SK-N-SH (cell line): ENCODE data around the gene MBP. TPM values are rescaled to one million over a fixed set of nuclear protein-coding genes. Genes with fewer than 3 reads are reported as not detected.

Experiments used
- CTCF ChIA-PET: fragments of 300-600, 350-600 bp; formaldehyde crosslinking; extraction: SDS; loops from one replicate; lab custom pipeline; 2021; lab: Yijun Ruan, JAX
- POLR2A ChIA-PET: fragments of 350-600 bp; sonication (Branson Sonifier 250); formaldehyde crosslinking; extraction: SDS; loops from one replicate; lab custom pipeline; 2020; ENCODE audit warnings: antibody characterized with exemption, inconsistent platforms; lab: Yijun Ruan, JAX
- DNase-seq: peaks from one replicate; pipeline ENCODE4 v3.0.0; 2012
- H2AFZ ChIP-seq: fragments of 200-600 bp; sonication (generic); 2 replicates; pipeline ENCODE4 v1.8.1; 2016; ENCODE audit warnings: antibody characterized with exemption, mild to moderate bottlenecking, low read depth
- H3F3A ChIP-seq: fragments of 200-600 bp; sonication (generic); replicated peaks from 2 replicates; pipeline ENCODE3; 2016; ENCODE audit warnings: antibody characterized with exemption, mild to moderate bottlenecking; ENCODE audit not compliant: insufficient read depth
- H3K27ac ChIP-seq, 2 experiments: fragments of 200-500 bp in 1 of 2; fragments of 200-600 bp in 1 of 2; sonication (Bioruptor generic) in 1 of 2; sonication (generic), shearing (Covaris generic) in 1 of 2; 2 replicates each; pipeline versions ENCODE4 v1.5.1 to v1.6.1; 2014 to 2016; ENCODE audit warnings: low read depth in 2 of 2, inconsistent platforms in 1 of 2, low read length in 1 of 2, mild to moderate bottlenecking in 1 of 2, mixed read lengths in 1 of 2
- H3K27me3 ChIP-seq: fragments of 200-600 bp; sonication (generic), shearing (Covaris generic); 2 replicates; pipeline ENCODE4 v1.6.1; 2016; ENCODE audit warnings: mixed run types; ENCODE audit not compliant: insufficient read depth
- H3K36me3 ChIP-seq, 2 experiments: fragments of 200-500 bp in 1 of 2; fragments of 200-600 bp in 1 of 2; sonication (Bioruptor generic) in 1 of 2; sonication (generic) in 1 of 2; replicated peaks in 1 of 2; 2 replicates each; pipeline versions ENCODE3 to v1.5.1; 2014 to 2016; ENCODE audit warnings: low read length in 1 of 2, mild to moderate bottlenecking in 1 of 2; ENCODE audit not compliant: insufficient read depth in 2 of 2, control insufficient read depth in 1 of 2
- H3K4me1 ChIP-seq, 2 experiments: fragments of 200-500 bp in 1 of 2; fragments of 200-600 bp in 1 of 2; sonication (Bioruptor generic) in 1 of 2; sonication (generic), shearing (Covaris generic) in 1 of 2; 2 replicates each; pipeline versions ENCODE4 v1.5.1 to v1.6.1; 2014 to 2016; ENCODE audit warnings: low read depth in 1 of 2, low read length in 1 of 2, mixed run types in 1 of 2; ENCODE audit not compliant: insufficient read depth in 2 of 2, control insufficient read depth in 1 of 2
- H3K4me2 ChIP-seq: fragments of 200-600 bp; sonication (generic), shearing (Covaris generic); 2 replicates; pipeline ENCODE4 v1.6.1; 2017; ENCODE audit warnings: mixed run types
- H3K4me3 ChIP-seq, 2 experiments: fragments of 200-500 bp in 1 of 2; fragments of 200-600 bp in 1 of 2; sonication (Bioruptor generic) in 1 of 2; sonication (generic), shearing (Covaris generic) in 1 of 2; 2 replicates each; pipeline versions ENCODE4 v1.5.1 to v1.8.1; 2014 to 2016; ENCODE audit warnings: low read depth in 2 of 2, inconsistent platforms in 1 of 2, low read length in 1 of 2, mild to moderate bottlenecking in 1 of 2, mixed read lengths in 1 of 2, moderate library complexity in 1 of 2
- H3K79me2 ChIP-seq: fragments of 200-600 bp; sonication (generic); 2 replicates; pipeline ENCODE4 v1.8.1; 2017; ENCODE audit warnings: mild to moderate bottlenecking; ENCODE audit not compliant: insufficient read depth
- H3K9ac ChIP-seq: fragments of 200-600 bp; sonication (generic); 2 replicates; pipeline ENCODE4 v1.6.1; 2017; ENCODE audit warnings: mixed run types
- H3K9me2 ChIP-seq: fragments of 200-600 bp; sonication (generic); 2 replicates; pipeline ENCODE4 v1.6.1; 2017; ENCODE audit warnings: mixed run types
- H3K9me3 ChIP-seq: fragments of 200-600 bp; sonication (generic); 2 replicates; pipeline ENCODE4 v1.6.1; 2017; ENCODE audit warnings: mixed run types, mild to moderate bottlenecking, moderate library complexity
- H4K20me1 ChIP-seq: fragments of 200-600 bp; sonication (generic); 2 replicates; pipeline ENCODE4 v1.6.1; 2017; ENCODE audit warnings: mild to moderate bottlenecking, mixed run types; ENCODE audit not compliant: insufficient read depth
- CTCF ChIP-seq: fragments of 200-600 bp; sonication (generic); IDR thresholded peaks from 2 replicates; pipeline ENCODE4 v1.6.1; 2017; ENCODE audit warnings: antibody characterized with exemption, mild to moderate bottlenecking, moderate library complexity
- EZH2phosphoT487 ChIP-seq: fragments of 200-600 bp; sonication (generic); IDR thresholded peaks from 2 replicates; pipeline ENCODE4 v1.6.1; 2017; ENCODE audit warnings: low read depth, mixed run types, mild to moderate bottlenecking, antibody characterized with exemption, moderate library complexity, borderline replicate concordance
- FOXJ3 ChIP-seq: sonication (generic); formaldehyde crosslinking; IDR thresholded peaks from 2 replicates; pipeline ENCODE4 v1.5.1; 2020; ENCODE audit warnings: mild to moderate bottlenecking, missing genetic modification reagents
- GABPA ChIP-seq: IDR thresholded peaks from 2 replicates; pipeline ENCODE4 v1.4.0; 2012; ENCODE audit warnings: low read depth, mild to moderate bottlenecking
- IRF3 ChIP-seq: fragments of 150-350 bp; IDR thresholded peaks from 2 replicates; pipeline ENCODE4 v1.6.1; 2016; ENCODE audit warnings: mild to moderate bottlenecking, low read depth, low read length
- MEF2A ChIP-seq: IDR thresholded peaks from 2 replicates; pipeline ENCODE4 v1.4.0; 2012; ENCODE audit warnings: low read depth, borderline replicate concordance
- MXI1 ChIP-seq: IDR thresholded peaks from 2 replicates; pipeline ENCODE4 v1.6.1; 2012; ENCODE audit warnings: mild to moderate bottlenecking, low read depth, low read length, improper control_type of control experiment
- NFIC ChIP-seq: IDR thresholded peaks from 2 replicates; pipeline ENCODE4 v1.4.0; 2012; ENCODE audit warnings: borderline replicate concordance
- POLR2AphosphoS5 ChIP-seq: IDR thresholded peaks from 2 replicates; pipeline ENCODE4 v1.6.1; 2012; ENCODE audit warnings: low read depth, low read length
- RAD21 ChIP-seq: IDR thresholded peaks from 2 replicates; pipeline ENCODE4 v1.6.1; 2012; ENCODE audit warnings: mild to moderate bottlenecking, low read length
- RCOR1 ChIP-seq: fragments of 150-350 bp; IDR thresholded peaks from 2 replicates; pipeline ENCODE4 v1.6.1; 2017; ENCODE audit warnings: antibody characterized with exemption, low read length
- REST ChIP-seq: IDR thresholded peaks from 2 replicates; pipeline ENCODE4 v1.6.1; 2012; ENCODE audit warnings: mild to moderate bottlenecking, low read depth, low read length, moderate library complexity
- RXRA ChIP-seq: IDR thresholded peaks from 2 replicates; pipeline ENCODE4 v1.4.0; 2012; ENCODE audit warnings: low read depth, mild to moderate bottlenecking, borderline replicate concordance
- SIN3A ChIP-seq: IDR thresholded peaks from 2 replicates; pipeline ENCODE4 v1.6.1; 2012; ENCODE audit warnings: low read depth, mild to moderate bottlenecking, low read length, moderate library complexity, borderline replicate concordance
- TAF1 ChIP-seq: IDR thresholded peaks from 2 replicates; pipeline ENCODE4 v1.6.1; 2012; ENCODE audit warnings: low read depth, mild to moderate bottlenecking, low read length, moderate library complexity, borderline replicate concordance
- TCF12 ChIP-seq: IDR thresholded peaks from 2 replicates; pipeline ENCODE4 v1.4.0; 2012
- TEAD4 ChIP-seq: IDR thresholded peaks from 2 replicates; pipeline ENCODE4 v1.4.0; 2012; ENCODE audit warnings: mild to moderate bottlenecking, borderline replicate concordance; ENCODE audit not compliant: insufficient read depth
- USF2 ChIP-seq: fragments of 150-350 bp; IDR thresholded peaks from 2 replicates; pipeline ENCODE4 v1.6.1; 2017; ENCODE audit warnings: antibody characterized with exemption, low read length, low read depth, borderline replicate concordance
- ZBTB33 ChIP-seq: IDR thresholded peaks from 2 replicates; pipeline ENCODE4 v1.4.0; 2012; ENCODE audit warnings: low read depth, borderline replicate concordance
- WGBS: methylation state at CpG from one replicate; pipeline ENCODE4 v1.1.6; 2017; ENCODE audit warnings: low lambda C conversion rate; 5-methylcytosine and 5-hydroxymethylcytosine counted together
- polyA plus RNA-seq, 3 experiments: library from polyadenylated mRNA; depleted of rRNA; stranded (reverse); fragments of >200 nt; gene quantifications; 2 replicates each; pipeline ENCODE4 v1.2.3, GENCODE V29; 2012

Gene MBP
- polyA plus RNA-seq, 1 of the 3 experiments (the other 2 are of a cell fraction), result 1.6 TPM

- Histone ChIP-seq H2AFZ (no peak overlapping the region), H3K9me2 (no peaks in the 10 kb centered on the region), H3K27me3 (no peaks in the 10 kb centered on the region), H3K4me2 (no peak overlapping the region), H3K36me3 (no peaks in the 10 kb centered on the region), H3K9me3 (no peaks in the 10 kb centered on the region), H3K4me3 (no peak overlapping the region), H3K9ac (no peak overlapping the region), H3K4me1 (peaks cover 3 to 35% of the 10 kb centered on the region in 2 experiments), H3K27ac (peak overlapping the region in 1 of 2 experiments; percentile 77; a peak in 2 of 4 replicates), H3F3A (peaks cover 34% of the 10 kb centered on the region), H4K20me1 (no peaks in the 10 kb centered on the region), H3K79me2 (no peaks in the 10 kb centered on the region)
- 95% methylated on average over 14 of the region's 14 CpGs for WGBS
- ChIA-PET POLR2A (no interaction called here), CTCF (interaction anchor here (0.7 to 1.6 kb wide), 3 partner anchors 13 to 142 kb away, joined by 3 to 8 read pairs (median 4); no protein-coding TSS in a partner anchor)
- DNase-seq, result no peak
- no peak for TF ChIP-seq RCOR1
- TF ChIP-seq REST, result no peak
- no peak for TF ChIP-seq TEAD4
- TF ChIP-seq SIN3A, result no peak
- TF ChIP-seq IRF3, result no peak
- no peak for TF ChIP-seq MXI1
- TF ChIP-seq POLR2AphosphoS5, result no peak
- no peak for TF ChIP-seq FOXJ3 (CRISPR knock-in tag)
- TF ChIP-seq EZH2phosphoT487, result no peak
- TF ChIP-seq CTCF, result no peak
- TF ChIP-seq RXRA, result no peak
- no peak for TF ChIP-seq TCF12
- no peak for TF ChIP-seq TAF1
- no peak for TF ChIP-seq ZBTB33
- no peak for TF ChIP-seq RAD21
- no peak for TF ChIP-seq MEF2A
- TF ChIP-seq USF2, result no peak
- no peak for TF ChIP-seq NFIC
- TF ChIP-seq GABPA, result no peak
Measured at GRCh38 chr18:77069482-77069881, 63.1 kb downstream of the MBP start.
